Small intestine (tissue), 7 donors: ENCODE results near the gene GSE1. TPM values are rescaled to one million over a fixed set of nuclear protein-coding genes. Genes with fewer than 3 reads are reported as not detected.

Source experiments
- DNase-seq, 2 donors: peaks; one replicate each; pipeline versions ENCODE4 v3.0.0 to v3.0.0-alpha.2; 2013
- FAIRE-seq: peaks from 2 replicates; lab custom pipeline; 2012; peaks lifted over from hg19 to GRCh38; lab: Jason Lieb, UNC
- H3K27ac ChIP-seq, 3 donors: one replicate each; pipeline ENCODE4 v1.5.1; 2013; ENCODE audit warnings: low read length in 2 of 3, mild to moderate bottlenecking in 2 of 3, control low read depth in 1 of 3, inconsistent platforms in 1 of 3, low read depth in 1 of 3, moderate library complexity in 1 of 3
- H3K27me3 ChIP-seq, 3 donors: one replicate each; pipeline ENCODE4 v1.6.1; 2013; ENCODE audit warnings: low read length in 3 of 3, inconsistent platforms in 1 of 3; ENCODE audit not compliant: control insufficient read depth in 3 of 3, insufficient read depth in 3 of 3
- H3K36me3 ChIP-seq, 3 donors: one replicate each; pipeline ENCODE4 v1.6.1; 2013; ENCODE audit warnings: low read length in 3 of 3, inconsistent platforms in 1 of 3, low read depth in 1 of 3, mild to moderate bottlenecking in 1 of 3, moderate library complexity in 1 of 3; ENCODE audit not compliant: control insufficient read depth in 3 of 3, insufficient read depth in 2 of 3
- H3K4me1 ChIP-seq, 3 donors: one replicate each; pipeline ENCODE4 v1.6.1; 2013; ENCODE audit warnings: low read length in 2 of 3, inconsistent platforms in 1 of 3, low read depth in 1 of 3, mild to moderate bottlenecking in 1 of 3, moderate library complexity in 1 of 3; ENCODE audit not compliant: control insufficient read depth in 3 of 3, insufficient read depth in 2 of 3
- H3K4me3 ChIP-seq, 3 donors: one replicate each; pipeline ENCODE4 v1.5.1; 2013; ENCODE audit warnings: low read length in 3 of 3, control low read depth in 1 of 3, inconsistent platforms in 1 of 3, low read depth in 1 of 3, mild to moderate bottlenecking in 1 of 3, moderate library complexity in 1 of 3
- H3K9me3 ChIP-seq, 2 donors: one replicate each; pipeline ENCODE4 v1.6.1; 2013; ENCODE audit warnings: low read depth in 1 of 2, low read length in 1 of 2; ENCODE audit not compliant: control insufficient read depth in 2 of 2, insufficient read depth in 1 of 2
- WGBS, 3 donors: extraction: QIAGEN DNeasy Blood & Tissue Kit; methylation state at CpG; one replicate each; pipeline ENCODE4 v1.1.7; 2013; 5-methylcytosine and 5-hydroxymethylcytosine counted together
- polyA plus RNA-seq, 4 donors: library from polyadenylated mRNA; stranded (reverse) in 3 of 4; unstranded in 1 of 4; fragments of 200-250 nt in 3 of 4; fragments of 120-200 nt in 1 of 4; gene quantifications; one replicate each; pipeline versions ENCODE4 v1.2.1 to v1.2.3, GENCODE V29; 2013
- donor health status: healthy with polysubstance abuse.
- donor health status: control.
- donor health status: control.
- donor health status: Bipolar disorder and iron deficiency.
- donor health status: healthy.

GSE1 gene
- polyA plus RNA-seq, 4 donors = 9.2 to 96.1 (median 17.7) TPM

DNA sequence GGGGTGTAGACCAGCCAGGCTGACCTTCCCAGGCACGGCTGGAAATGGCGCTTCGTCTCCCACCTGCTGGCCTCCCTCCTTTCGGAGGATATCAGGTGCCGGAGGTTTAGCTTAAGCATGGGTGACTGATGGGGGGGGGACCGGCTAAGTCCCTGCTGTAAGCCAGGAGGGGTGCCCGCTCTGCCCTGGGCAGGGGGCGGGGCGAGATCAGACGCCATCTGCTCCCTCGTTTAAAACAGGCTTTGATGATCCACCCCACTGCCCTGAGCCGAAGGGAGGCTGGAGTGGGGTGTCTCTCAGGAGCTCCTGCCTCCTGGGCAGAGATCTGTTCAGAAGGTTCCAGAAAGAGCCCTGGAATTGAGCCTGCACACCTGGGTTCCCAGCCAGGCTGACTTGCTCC, 111.8 kb downstream of the GSE1 start:
- FAIRE-seq (no peak), DNase-seq (no peak)
- 83 to 88% (median 87%) methylated on average over 10 to 12 of the region's 12 CpGs for WGBS, 3 donors
- H3K27ac ChIP-seq = peak overlapping the region in 1 of 3 donors; percentile 56
- H3K36me3 ChIP-seq = peaks cover 0 to 17% (median 0%) of the 10 kb centered on the region in 3 donors
- peaks cover 0 to 31% (median 0%) of the 10 kb centered on the region in 3 donors for H3K4me1 ChIP-seq
- H3K27me3 ChIP-seq = no peaks in the 10 kb centered on the region
- H3K9me3 ChIP-seq = no peaks in the 10 kb centered on the region
- H3K4me3 ChIP-seq = no peak overlapping the region

Other genes starting within 250 kb of the GSE1 start
- 10 to 100 TPM in 1 of 4 donors, 1 to 10 TPM in 3; 2.0 to 11.2 (median 6.4) TPM for gene GINS2, start 75.6 kb downstream of the GSE1 start, polyA plus RNA-seq
- gene C16orf74, start 137.8 kb downstream of the GSE1 start, polyA plus RNA-seq = 1 to 10 TPM in 3 of 4 donors, not detected in 1; 1.2 to 5.6 (median 4.9) TPM
- 10 to 100 TPM; 16.2 to 21.2 (median 20.1) TPM for gene EMC8, start 186.2 kb downstream of the GSE1 start, polyA plus RNA-seq
- 1,000 to 10,000 TPM in 3 of 4 donors, 100 to 1,000 TPM in 1; 439 to 2,645 (median 1,917) TPM for gene COX4I1, start 186.4 kb downstream of the GSE1 start, polyA plus RNA-seq